ENCODE measurements around the gene DDAH1. TPM values are rescaled to one million over a fixed set of nuclear protein-coding genes. Genes with fewer than 3 reads are reported as not detected.

DDAH1 gene
- total and polyA plus RNA-seq, 9 donors, result 3.3 to 32.3 (median 11.7) TPM

GRCh38 chr1:85372683-85373377, 92.1 kb downstream of the DDAH1 start:
- TF ChIP-seq CTCF (IDR thresholded peaks at IDR 0.05), result no peak
- no peak for TF ChIP-seq POLR2A (IDR thresholded peaks at IDR 0.05)
- no peaks in the 10 kb centered on the region for H3K36me3 ChIP-seq
- H3K9me3 ChIP-seq, result no peaks in the 10 kb centered on the region
- H3K27me3 ChIP-seq, result no peaks in the 10 kb centered on the region
- no peak overlapping the region for H3K4me3 ChIP-seq
- intact Hi-C loops (cut with DNase I), result no loop called here
- no peak overlapping the region for H3K27ac ChIP-seq
- WGBS, 3 donors, result 9 to 14% (median 11%) methylated on average over 5 of the region's 5 CpGs
- H3K4me1 ChIP-seq (ENCODE audit: insufficient read depth), result peaks cover 8% of the 10 kb centered on the region
- DNase-seq, result no peak

GRCh38 chr1:85371021-85371420, 93.9 kb downstream of the DDAH1 start:
- intact Hi-C loops (cut with DNase I), result no loop called here
- Histone ChIP-seq H3K36me3 (no peaks in the 10 kb centered on the region), H3K4me3 (no peak overlapping the region), H3K27ac (no peak overlapping the region), H3K27me3 (no peaks in the 10 kb centered on the region), H3K4me1 (ENCODE audit: insufficient read depth) (peaks cover 8% of the 10 kb centered on the region), H3K9me3 (no peaks in the 10 kb centered on the region)
- TF ChIP-seq CTCF (IDR thresholded peaks at IDR 0.05), result no peak
- no peak for TF ChIP-seq POLR2A (IDR thresholded peaks at IDR 0.05)
- TF ChIP-seq EP300 (IDR thresholded peaks at IDR 0.05), result no peak
- DNase-seq, result no peak
- 88 to 91% (median 90%) methylated on average over 2 of the region's 2 CpGs for WGBS, 3 donors

- no peak overlapping the region for H3K27ac ChIP-seq
- peaks cover 1% of the 10 kb centered on the region for H3K4me1 ChIP-seq (ENCODE audit: insufficient read depth)
- H3K36me3 ChIP-seq, result no peaks in the 10 kb centered on the region
- no peak for DNase-seq
- 68 to 79% (median 77%) methylated on average over 6 of the region's 6 CpGs for WGBS, 3 donors
- no peak overlapping the region for H3K4me3 ChIP-seq
- intact Hi-C loops (cut with DNase I), result no loop called here
- no peak for TF ChIP-seq CTCF (IDR thresholded peaks at IDR 0.05)
- no peak for TF ChIP-seq POLR2A (IDR thresholded peaks at IDR 0.05)
- TF ChIP-seq EP300 (IDR thresholded peaks at IDR 0.05), result no peak
- H3K27me3 ChIP-seq, result no peaks in the 10 kb centered on the region
- H3K9me3 ChIP-seq, result no peaks in the 10 kb centered on the region
These were observed 96.7 kb downstream of the DDAH1 start for GRCh38 chr1:85368073-85368770.

- intact Hi-C loops (cut with DNase I), result no loop called here
- DNase-seq, result no peak
- Histone ChIP-seq H3K4me1 (ENCODE audit: insufficient read depth) (no peaks in the 10 kb centered on the region), H3K9me3 (no peaks in the 10 kb centered on the region), H3K4me3 (no peak overlapping the region), H3K27ac (no peak overlapping the region), H3K27me3 (no peaks in the 10 kb centered on the region), H3K36me3 (no peaks in the 10 kb centered on the region)
- 40 to 53% (median 43%) methylated on average over 3 of the region's 3 CpGs for WGBS, 3 donors
- no peak for TF ChIP-seq POLR2A (IDR thresholded peaks at IDR 0.05)
- TF ChIP-seq EP300 (IDR thresholded peaks at IDR 0.05), result no peak
These were observed 98.4 kb downstream of the DDAH1 start for GRCh38 chr1:85366391-85367170.

Measured in ovary (tissue), 9 donors.